ENCODE data around the gene SLCO2B1.

The SLCO2B1 gene

DNA sequence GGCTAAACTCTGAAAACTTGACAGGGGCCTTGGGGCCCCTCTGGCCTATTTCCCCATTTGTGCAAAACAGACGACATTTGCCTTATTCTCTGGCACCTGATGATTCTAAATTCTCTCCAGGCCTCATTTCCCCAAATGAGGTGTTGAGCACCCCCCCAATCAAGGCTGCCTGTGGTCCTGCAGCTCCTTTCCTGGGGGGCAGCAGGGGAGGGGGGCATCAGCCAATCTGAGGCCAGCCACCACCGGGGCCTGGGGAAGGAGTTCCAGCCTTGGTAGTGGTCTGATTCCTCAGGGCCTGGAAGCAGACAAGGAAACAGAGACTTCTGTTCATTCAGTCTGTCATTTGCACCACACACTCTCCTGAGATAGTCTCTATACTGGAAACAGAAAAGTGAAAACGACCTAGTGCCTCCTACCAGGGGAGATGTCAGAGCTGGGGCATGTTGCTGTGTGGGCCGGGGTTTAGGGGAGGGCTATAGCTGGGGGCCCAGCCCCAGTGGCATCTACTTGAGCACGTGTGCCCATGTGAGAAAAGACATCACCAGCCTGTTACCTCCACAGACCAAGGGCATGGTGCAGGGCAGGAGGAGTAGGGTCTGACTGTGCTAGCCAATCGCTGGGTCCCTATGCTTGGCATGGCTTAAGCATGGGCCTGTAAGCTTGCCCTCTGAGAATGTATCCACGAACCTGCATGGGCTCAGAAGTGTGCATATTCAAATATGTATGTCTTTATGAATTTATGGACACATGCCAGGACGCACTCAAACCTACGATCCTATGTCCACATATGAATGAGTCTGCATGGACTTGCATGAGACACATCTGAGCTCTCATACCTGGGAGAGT lies 87.9 kb downstream of the SLCO2B1 start:
- no peaks in the 10 kb centered on the region for H3K9me3 ChIP-seq (ENCODE audit: low read length)
- H3K4me3 ChIP-seq (ENCODE audit: low read length), result no peak overlapping the region
- peaks cover 21% of the 10 kb centered on the region for H3K27me3 ChIP-seq (ENCODE audit: insufficient read depth, low read length)
- H3K36me3 ChIP-seq (ENCODE audit: insufficient read depth, low read length), result no peaks in the 10 kb centered on the region
- no peak overlapping the region for H2AFZ ChIP-seq (ENCODE audit: low read depth, low read length)
- H3K4me1 ChIP-seq (ENCODE audit: insufficient read depth, low read length), result peaks cover 3% of the 10 kb centered on the region

DNA sequence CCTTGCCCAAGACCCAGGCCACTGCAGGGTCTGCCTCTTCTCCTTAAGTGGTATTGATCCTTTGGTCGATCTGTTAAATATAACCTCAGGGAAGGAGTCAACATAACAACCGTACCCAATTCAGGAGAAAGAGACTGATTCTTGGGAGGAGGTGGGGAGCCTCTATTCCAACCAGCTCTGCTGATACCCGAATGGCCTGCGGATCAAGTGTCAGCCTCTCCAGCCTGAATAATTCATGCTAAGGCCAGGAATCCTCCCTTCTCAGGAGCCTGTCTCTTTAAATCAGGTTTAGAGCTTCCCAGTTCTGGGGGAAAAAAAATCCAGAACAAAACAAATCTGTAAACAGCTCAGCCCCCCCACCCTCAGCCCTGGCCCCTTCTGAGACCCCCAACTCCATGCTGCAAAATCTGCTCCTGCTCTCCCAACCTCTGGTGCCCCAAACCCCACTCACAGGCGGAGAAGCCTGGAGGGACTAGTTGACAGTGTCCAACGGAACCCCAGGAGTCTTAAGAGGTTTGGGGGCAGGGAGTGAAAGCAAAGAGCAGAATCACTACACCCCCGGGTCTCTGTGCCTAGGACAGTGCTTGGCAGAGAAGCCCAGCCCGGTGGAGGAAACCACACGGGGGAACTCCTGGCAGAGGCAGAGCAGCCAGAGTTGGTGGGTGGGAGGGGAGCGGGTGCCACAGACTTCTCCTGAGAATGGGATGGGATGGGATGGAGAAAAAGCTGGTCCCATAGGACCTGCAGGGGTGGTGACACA lies 88.8 kb downstream of the SLCO2B1 start:
- no peaks in the 10 kb centered on the region for H3K36me3 ChIP-seq (ENCODE audit: insufficient read depth, low read length)
- no peak overlapping the region for H2AFZ ChIP-seq (ENCODE audit: low read depth, low read length)
- no peak overlapping the region for H3K4me3 ChIP-seq (ENCODE audit: low read length)
- H3K9me3 ChIP-seq (ENCODE audit: low read length), result no peaks in the 10 kb centered on the region
- H3K27me3 ChIP-seq (ENCODE audit: insufficient read depth, low read length), result peaks cover 21% of the 10 kb centered on the region
- H3K4me1 ChIP-seq (ENCODE audit: insufficient read depth, low read length), result peaks cover 3% of the 10 kb centered on the region

DNA sequence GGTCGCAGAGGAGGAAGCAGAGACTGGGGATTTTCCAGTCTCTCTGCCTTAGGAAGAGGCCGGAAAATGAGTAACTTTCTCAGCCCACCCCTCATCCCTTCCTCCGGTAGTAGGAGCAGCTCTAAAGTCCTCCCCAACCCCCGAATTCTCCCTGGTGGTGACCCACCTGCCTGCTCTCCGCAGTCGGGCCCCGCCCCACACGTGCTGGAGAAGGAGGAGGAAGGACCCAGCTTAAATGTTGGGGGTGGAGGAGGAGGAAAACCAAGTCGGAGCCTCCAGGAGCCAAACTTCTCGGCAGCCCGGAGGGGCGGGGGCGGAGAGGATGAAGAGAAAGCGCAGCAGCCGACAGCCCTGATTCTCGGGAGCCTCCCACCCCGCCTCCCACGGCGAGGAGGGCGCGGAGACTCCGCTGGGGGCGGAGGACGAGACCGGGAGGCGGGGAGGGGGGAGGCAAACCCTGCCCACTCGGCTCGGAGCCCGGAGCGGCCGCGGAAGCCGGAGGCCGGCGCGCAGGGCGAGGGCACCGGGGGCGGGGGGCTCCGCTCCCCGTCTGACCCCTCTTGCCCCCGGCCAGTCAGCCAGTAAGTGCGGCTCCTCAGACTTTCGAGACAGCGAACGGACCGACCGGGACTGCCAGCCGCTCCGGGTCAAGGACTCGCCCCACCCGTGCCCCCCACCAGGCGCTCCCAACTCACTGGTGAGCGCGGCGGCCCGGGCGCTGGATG lies 89.6 kb downstream of the SLCO2B1 start, which contains the start of gene TPBGL:
Gene TPBGL (plus strand): TSS at position 464 of the 725 bp plus-strand sequence. CDS start 276 bp downstream, outside the sequence.
- Histone ChIP-seq H3K4me1 (ENCODE audit: insufficient read depth, low read length) (peaks cover 3% of the 10 kb centered on the region), H3K36me3 (ENCODE audit: insufficient read depth, low read length) (no peaks in the 10 kb centered on the region), H3K9me3 (ENCODE audit: low read length) (no peaks in the 10 kb centered on the region), H3K4me3 (ENCODE audit: low read length) (peak within 1 kb of the TSS; percentile 65), H2AFZ (ENCODE audit: low read depth, low read length) (peak within 1 kb of the TSS; percentile 87), H3K27me3 (ENCODE audit: insufficient read depth, low read length) (peaks cover 25% of the 10 kb centered on the region)

DNA sequence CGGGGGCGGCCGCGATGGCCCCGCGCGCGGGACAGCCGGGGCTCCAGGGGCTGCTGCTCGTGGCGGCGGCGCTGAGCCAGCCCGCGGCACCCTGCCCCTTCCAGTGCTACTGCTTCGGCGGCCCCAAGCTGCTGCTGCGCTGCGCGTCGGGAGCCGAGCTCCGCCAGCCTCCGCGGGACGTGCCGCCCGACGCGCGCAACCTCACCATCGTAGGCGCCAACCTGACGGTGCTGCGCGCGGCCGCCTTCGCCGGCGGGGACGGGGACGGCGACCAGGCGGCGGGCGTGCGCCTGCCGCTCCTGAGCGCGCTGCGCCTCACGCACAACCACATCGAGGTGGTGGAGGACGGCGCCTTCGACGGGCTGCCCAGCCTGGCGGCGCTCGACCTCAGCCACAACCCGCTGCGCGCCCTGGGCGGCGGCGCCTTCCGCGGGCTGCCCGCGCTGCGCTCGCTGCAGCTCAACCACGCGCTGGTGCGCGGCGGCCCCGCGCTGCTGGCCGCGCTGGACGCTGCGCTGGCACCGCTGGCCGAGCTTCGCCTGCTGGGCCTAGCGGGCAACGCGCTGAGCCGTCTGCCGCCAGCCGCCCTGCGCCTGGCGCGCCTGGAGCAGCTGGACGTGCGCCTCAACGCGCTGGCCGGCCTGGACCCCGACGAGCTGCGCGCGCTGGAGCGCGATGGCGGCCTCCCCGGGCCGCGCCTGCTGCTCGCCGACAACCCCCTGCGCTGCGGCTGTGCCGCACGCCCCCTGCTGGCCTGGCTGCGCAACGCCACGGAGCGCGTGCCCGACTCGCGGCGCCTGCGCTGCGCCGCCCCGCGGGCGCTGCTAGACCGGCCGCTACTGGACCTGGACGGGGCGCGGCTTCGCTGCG lies 90.4 kb downstream of the SLCO2B1 start:
- no peaks in the 10 kb centered on the region for H3K36me3 ChIP-seq (ENCODE audit: insufficient read depth, low read length)
- peaks cover 27% of the 10 kb centered on the region for H3K27me3 ChIP-seq (ENCODE audit: insufficient read depth, low read length)
- no peaks in the 10 kb centered on the region for H3K9me3 ChIP-seq (ENCODE audit: low read length)
- H3K4me3 ChIP-seq (ENCODE audit: low read length), result peak overlapping the region; percentile 65
- H2AFZ ChIP-seq (ENCODE audit: low read depth, low read length), result peak overlapping the region; percentile 87
- peaks cover 3% of the 10 kb centered on the region for H3K4me1 ChIP-seq (ENCODE audit: insufficient read depth, low read length)

DNA sequence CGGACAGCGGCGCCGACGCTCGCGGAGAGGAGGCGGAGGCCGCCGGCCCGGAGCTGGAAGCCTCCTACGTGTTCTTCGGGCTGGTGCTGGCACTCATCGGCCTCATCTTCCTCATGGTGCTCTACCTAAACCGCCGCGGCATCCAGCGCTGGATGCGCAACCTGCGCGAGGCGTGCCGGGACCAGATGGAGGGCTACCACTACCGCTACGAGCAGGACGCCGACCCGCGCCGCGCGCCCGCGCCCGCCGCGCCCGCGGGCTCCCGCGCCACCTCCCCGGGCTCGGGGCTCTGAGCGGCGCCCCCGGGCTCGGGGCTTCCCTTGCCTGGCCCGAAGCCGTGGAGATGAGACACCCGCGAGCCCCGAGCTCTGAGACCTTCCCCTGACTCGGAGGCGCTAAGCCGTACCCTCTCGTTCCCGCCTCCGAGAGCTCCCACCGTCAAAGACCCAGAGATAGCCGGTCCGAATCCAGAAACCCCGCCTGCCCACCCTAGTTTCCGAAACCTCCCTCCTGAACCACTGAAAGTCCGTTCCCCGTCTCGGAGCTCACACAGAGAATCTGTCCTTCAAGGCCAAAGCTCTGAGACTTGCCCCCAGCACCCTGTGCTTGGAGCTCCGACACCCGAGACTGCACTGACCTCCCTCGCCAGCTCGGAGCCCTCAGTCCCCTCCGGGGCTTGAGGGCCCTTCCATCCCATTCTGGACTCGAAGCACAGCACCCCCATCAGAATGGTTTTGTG lies 91.2 kb downstream of the SLCO2B1 start:
- H3K27me3 ChIP-seq (ENCODE audit: insufficient read depth, low read length), result peaks cover 27% of the 10 kb centered on the region
- no peaks in the 10 kb centered on the region for H3K36me3 ChIP-seq (ENCODE audit: insufficient read depth, low read length)
- no peaks in the 10 kb centered on the region for H3K9me3 ChIP-seq (ENCODE audit: low read length)
- peak overlapping the region; percentile 56 for H2AFZ ChIP-seq (ENCODE audit: low read depth, low read length)
- H3K4me1 ChIP-seq (ENCODE audit: insufficient read depth, low read length), result peaks cover 3% of the 10 kb centered on the region
- H3K4me3 ChIP-seq (ENCODE audit: low read length), result peak overlapping the region; percentile 65

DNA sequence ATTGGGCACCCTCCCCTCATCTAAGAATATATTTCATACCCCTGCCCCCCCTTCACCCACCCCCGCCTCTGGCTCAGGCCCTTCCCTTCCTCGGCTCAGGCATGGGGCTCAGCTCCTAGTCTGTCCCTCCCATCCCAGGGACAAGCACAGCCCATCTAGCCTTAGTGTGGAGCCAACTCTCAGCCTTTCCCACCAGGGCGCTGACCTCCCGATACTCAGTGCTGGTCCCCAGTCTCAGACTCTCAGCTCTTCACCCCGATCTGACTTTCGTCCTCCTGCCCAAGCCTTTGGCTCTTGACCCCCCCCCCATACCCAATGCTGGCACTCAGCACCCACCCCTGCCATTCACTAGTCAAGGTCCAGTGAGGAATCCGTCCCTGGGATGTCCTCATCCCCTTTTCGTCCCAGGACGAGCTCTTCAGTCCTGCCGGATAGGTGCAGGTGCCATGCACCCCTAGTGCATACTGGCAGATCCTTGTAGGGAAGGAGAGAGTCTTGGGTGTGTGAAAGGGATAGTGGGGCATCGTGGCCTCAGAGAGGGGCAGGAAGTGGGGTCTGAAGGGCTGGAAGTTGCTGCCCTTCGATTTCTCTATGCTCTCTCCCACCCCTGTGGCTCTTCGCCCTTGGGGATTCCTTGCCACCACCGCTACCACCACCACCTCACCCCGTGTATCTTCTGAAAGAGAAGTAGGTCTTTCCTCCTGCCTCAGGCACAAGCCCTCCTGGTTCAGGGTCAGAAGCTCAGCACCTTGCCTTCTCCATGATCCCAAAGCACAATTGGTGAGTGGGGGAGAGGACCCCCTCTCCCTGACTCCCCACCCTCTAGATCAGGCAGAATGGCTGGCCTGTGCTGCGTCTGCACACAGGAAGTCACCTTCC lies 92.1 kb downstream of the SLCO2B1 start:
- no peak overlapping the region for H3K4me3 ChIP-seq (ENCODE audit: low read length)
- H2AFZ ChIP-seq (ENCODE audit: low read depth, low read length), result no peak overlapping the region
- H3K27me3 ChIP-seq (ENCODE audit: insufficient read depth, low read length), result peaks cover 27% of the 10 kb centered on the region
- H3K4me1 ChIP-seq (ENCODE audit: insufficient read depth, low read length), result peaks cover 3% of the 10 kb centered on the region
- no peaks in the 10 kb centered on the region for H3K9me3 ChIP-seq (ENCODE audit: low read length)
- H3K36me3 ChIP-seq (ENCODE audit: insufficient read depth, low read length), result no peaks in the 10 kb centered on the region

DNA sequence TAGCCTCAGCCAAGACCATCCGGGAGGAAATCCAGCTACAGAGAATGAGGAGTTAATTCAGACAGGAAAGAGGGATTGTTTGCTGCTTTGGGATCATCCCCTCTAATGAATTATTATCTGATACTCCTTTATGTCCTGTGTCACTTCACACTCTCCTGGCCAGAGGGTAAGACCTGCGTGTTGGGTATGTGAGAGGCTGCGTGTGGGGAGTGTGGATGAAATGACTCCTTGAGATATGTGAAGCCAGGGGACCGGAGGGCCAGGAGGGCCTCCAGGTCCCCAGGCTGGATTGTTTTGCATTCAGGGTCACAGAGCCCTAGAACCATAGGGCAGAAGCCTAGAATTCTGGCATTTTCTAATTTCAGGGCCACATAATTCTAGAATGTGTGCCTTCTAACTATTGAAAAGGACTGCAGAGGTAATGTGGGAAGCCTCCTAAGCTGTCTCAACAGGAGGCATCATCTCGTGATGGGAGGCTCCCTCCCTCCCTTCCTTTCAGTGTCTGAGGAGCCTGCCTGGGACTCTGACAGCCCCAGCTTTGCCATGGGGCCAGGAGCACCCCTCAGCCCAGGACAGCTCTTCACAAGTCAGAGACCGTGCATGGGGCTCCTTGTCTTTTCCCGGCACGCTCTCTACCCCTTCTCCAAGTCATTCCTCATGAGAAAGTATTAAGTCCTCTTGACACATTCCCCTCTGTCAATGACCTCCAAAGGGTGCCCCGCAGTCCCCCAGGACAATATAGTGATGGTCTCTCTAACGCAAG lies 93.3 kb downstream of the SLCO2B1 start:
- Histone ChIP-seq H3K9me3 (ENCODE audit: low read length) (no peaks in the 10 kb centered on the region), H3K4me3 (ENCODE audit: low read length) (no peak overlapping the region)

DNA sequence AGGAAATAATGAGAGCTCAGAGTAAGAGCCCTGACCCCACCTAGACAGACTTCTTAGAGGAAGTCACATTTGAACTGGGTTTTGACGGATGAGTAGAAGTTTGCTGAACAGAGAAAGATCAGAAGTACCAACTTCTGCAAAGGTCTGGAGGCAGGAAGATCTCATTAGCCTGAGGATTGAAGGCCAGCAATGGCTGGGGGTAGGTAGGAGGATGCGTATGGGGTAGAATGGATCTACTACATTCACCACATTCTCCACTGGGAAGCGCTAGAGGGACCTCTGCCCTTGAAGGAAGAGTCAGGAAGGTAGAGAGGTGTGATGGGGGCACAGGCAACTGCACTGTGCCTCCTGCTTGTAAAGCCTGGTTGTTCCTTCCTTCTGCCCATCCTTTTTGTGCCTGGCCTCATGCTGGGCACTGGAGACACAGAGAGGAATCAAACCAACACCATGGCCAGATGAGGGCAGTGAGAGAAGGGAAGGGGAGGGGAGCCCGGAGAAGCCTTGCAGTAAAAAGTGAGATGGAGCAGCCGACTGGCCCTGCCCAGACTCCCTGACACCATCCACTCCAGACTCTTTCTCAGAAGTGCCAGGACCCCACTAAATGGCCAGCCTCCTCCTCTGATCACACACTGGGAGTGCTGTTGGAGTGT lies 94.6 kb downstream of the SLCO2B1 start:
- H3K4me3 ChIP-seq (ENCODE audit: low read length), result no peak overlapping the region
- no peaks in the 10 kb centered on the region for H3K36me3 ChIP-seq (ENCODE audit: insufficient read depth, low read length)
- no peaks in the 10 kb centered on the region for H3K9me3 ChIP-seq (ENCODE audit: low read length)
- H3K4me1 ChIP-seq (ENCODE audit: insufficient read depth, low read length), result no peaks in the 10 kb centered on the region
- peaks cover 11% of the 10 kb centered on the region for H3K27me3 ChIP-seq (ENCODE audit: insufficient read depth, low read length)
- H2AFZ ChIP-seq (ENCODE audit: low read depth, low read length), result no peak overlapping the region

More for the DNA sequence above, 93.3 kb downstream of the SLCO2B1 start:
- no peak overlapping the region for H2AFZ ChIP-seq (ENCODE audit: low read depth, low read length)
- H3K36me3 ChIP-seq (ENCODE audit: insufficient read depth, low read length), result no peaks in the 10 kb centered on the region
- peaks cover 3% of the 10 kb centered on the region for H3K4me1 ChIP-seq (ENCODE audit: insufficient read depth, low read length)
- H3K27me3 ChIP-seq (ENCODE audit: insufficient read depth, low read length), result peaks cover 23% of the 10 kb centered on the region

DNA sequence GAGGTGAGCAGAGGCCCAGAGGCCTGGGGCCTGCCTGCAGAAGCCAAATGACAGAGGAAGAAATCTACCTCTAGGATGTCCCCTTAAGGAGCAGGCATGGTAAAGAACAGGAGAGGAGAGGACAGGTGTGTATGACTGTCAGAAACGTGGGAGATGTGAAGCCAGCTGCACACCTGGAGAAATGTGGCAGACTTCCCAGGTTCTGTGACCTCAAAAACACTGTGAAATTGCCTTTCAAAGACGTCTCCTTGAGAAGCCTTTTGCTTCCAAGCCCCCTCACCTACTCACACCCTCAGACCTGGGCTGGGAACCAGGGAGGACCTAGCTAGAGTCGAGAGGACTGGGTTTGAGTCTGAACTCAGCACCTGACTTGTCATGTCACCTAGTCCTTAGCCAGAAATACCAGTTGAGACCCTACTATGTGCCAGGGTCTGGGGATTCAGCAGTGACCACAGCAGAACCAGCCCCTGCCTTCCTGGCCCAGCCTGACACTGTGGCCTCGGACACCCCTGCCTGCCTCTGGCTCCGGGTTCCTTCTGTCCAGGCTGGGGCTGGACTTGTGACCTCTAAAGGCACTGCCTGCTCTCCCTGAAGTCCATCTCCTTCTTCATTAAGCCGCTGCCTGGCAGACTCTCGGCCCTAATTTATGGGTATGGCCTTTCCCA lies 95.2 kb downstream of the SLCO2B1 start:
- Histone ChIP-seq H3K27me3 (ENCODE audit: insufficient read depth, low read length) (peaks cover 9% of the 10 kb centered on the region), H3K36me3 (ENCODE audit: insufficient read depth, low read length) (no peaks in the 10 kb centered on the region), H3K9me3 (ENCODE audit: low read length) (no peaks in the 10 kb centered on the region), H3K4me3 (ENCODE audit: low read length) (no peak overlapping the region), H3K4me1 (ENCODE audit: insufficient read depth, low read length) (no peaks in the 10 kb centered on the region), H2AFZ (ENCODE audit: low read depth, low read length) (no peak overlapping the region)
